Lower leg skin (tissue), 3 donors: ENCODE data around the gene PDZK1.

ENCODE experiments used
- POLR2A ChIP-seq, 2 donors: fragments of 450-650 bp; IDR thresholded peaks; one replicate each; pipeline ENCODE4 v1.6.1; 2016 to 2017; ENCODE audit warnings: antibody characterized with exemption in 2 of 2, mild to moderate bottlenecking in 1 of 2, moderate library complexity in 1 of 2
- TF ChIP-seq, protein P1 (sequence below), 3 donors: fragments of 450-650 bp; IDR thresholded peaks; one replicate each; pipeline ENCODE4 v1.5.1; 2016; ENCODE audit warnings: antibody characterized with exemption in 3 of 3, mild to moderate bottlenecking in 3 of 3, moderate library complexity in 2 of 3

GRCh38 chr1:145747398-145748247, 40.5 kb upstream of the PDZK1 start:
- TF ChIP-seq, protein P1, sequence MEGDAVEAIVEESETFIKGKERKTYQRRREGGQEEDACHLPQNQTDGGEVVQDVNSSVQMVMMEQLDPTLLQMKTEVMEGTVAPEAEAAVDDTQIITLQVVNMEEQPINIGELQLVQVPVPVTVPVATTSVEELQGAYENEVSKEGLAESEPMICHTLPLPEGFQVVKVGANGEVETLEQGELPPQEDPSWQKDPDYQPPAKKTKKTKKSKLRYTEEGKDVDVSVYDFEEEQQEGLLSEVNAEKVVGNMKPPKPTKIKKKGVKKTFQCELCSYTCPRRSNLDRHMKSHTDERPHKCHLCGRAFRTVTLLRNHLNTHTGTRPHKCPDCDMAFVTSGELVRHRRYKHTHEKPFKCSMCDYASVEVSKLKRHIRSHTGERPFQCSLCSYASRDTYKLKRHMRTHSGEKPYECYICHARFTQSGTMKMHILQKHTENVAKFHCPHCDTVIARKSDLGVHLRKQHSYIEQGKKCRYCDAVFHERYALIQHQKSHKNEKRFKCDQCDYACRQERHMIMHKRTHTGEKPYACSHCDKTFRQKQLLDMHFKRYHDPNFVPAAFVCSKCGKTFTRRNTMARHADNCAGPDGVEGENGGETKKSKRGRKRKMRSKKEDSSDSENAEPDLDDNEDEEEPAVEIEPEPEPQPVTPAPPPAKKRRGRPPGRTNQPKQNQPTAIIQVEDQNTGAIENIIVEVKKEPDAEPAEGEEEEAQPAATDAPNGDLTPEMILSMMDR (IDR thresholded peaks at IDR 0.05): no peak
- TF ChIP-seq POLR2A (IDR thresholded peaks at IDR 0.05): no peak
